Thoracic aorta (tissue), 2 donors: Measurements from ENCODE around the gene NLGN1. TPM values are rescaled to one million over a fixed set of nuclear protein-coding genes. Genes with fewer than 3 reads are reported as not detected.
"Not testable (repeated sequence)": the region's sequence is repeated elsewhere in the genome, so short reads cannot be mapped to it uniquely, and the experiment has no call there.

Source experiments
- ATAC-seq: fragments of 150-250 bp; one replicate; pipeline ENCODE4 v1.8.0; 2017; ENCODE audit warnings: low read depth; ENCODE audit not compliant: insufficient number of reproducible peaks, low FRiP score
- DNase-seq: peaks from one replicate; pipeline ENCODE4 v3.0.0-alpha.2; 2020; ENCODE audit warnings: low spot score
- H3K27ac ChIP-seq, 2 donors: fragments of 200-600 bp; sonication (generic); 1 replicate in 1 of 2; 2 replicates in 1 of 2; pipeline ENCODE4 v1.5.1; 2016; ENCODE audit warnings: mild to moderate bottlenecking in 2 of 2, moderate library complexity in 2 of 2
- H3K27me3 ChIP-seq: fragments of 200-600 bp; sonication (generic); replicated peaks from 2 replicates; pipeline ENCODE4 v1.6.0; 2016; ENCODE audit warnings: mild to moderate bottlenecking; ENCODE audit not compliant: insufficient read depth
- H3K36me3 ChIP-seq: fragments of 200-600 bp; sonication (generic); one replicate; pipeline ENCODE4 v1.5.1; 2016
- H3K4me1 ChIP-seq, 2 donors: fragments of 200-600 bp; sonication (generic); 1 replicate in 1 of 2; 2 replicates in 1 of 2; pipeline versions ENCODE4 v1.5.1 to v1.6.0; 2016; ENCODE audit warnings: low read depth in 2 of 2, mild to moderate bottlenecking in 1 of 2; ENCODE audit not compliant: control insufficient read depth in 1 of 2
- H3K4me3 ChIP-seq: fragments of 200-600 bp; sonication (generic); 2 replicates; pipeline ENCODE4 v1.5.1; 2016; ENCODE audit warnings: mild to moderate bottlenecking
- H3K9me3 ChIP-seq: fragments of 200-600 bp; sonication (generic); 2 replicates; pipeline ENCODE4 v1.5.1; 2016
- total RNA-seq, 2 donors: library from RNA; depleted of rRNA; stranded (reverse); fragments of >200 nt; gene quantifications; one replicate each; pipeline versions ENCODE4 v1.1.0 to v1.2.3, GENCODE V29; 2016
- TF ChIP-seq, protein P1 (sequence below): fragments of 200-600 bp; sonication (generic); IDR thresholded peaks from one replicate; pipeline ENCODE4 v1.5.1; 2019; ENCODE audit warnings: antibody characterized with exemption

NLGN1 gene
- total RNA-seq, 2 donors from 2014 or later, result 17.8 to 18.3 TPM

DNA sequence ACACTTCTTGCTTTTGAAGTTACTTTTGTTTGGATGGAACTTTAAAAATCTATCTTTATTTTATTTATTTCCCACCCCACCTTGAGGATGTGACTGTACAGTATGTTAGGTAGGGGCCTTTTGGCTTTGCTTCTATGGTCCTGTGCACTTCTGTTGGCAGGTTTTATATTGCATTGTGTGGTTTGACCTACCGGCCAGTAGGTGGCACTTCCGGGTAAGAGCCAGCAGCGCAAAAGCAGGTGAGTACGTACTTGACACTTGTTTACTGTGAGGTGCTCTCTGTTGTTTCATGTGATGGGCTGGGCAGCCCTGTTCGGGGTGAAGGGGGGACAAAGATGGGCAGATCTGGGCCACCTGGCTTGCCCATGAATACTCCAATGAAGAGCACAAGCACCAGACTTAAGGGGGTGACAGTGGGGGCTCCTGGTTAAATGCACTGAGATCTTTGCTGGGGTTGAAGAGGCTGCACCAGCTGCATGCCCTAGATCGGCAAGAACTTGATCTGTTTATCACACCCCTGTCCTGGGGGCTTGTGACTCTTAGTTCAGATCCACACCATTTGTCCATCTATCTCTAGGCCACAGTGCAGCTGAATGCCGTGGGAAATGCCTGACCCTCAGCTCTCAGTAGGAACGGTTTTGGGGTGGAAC is 131.6 kb downstream of the NLGN1 start:
- no peak overlapping the region for H3K27ac ChIP-seq
- no peak for DNase-seq
- no peak overlapping the region for H3K4me3 ChIP-seq
- ATAC-seq, result no peak
- no peaks in the 10 kb centered on the region for H3K36me3 ChIP-seq
- peaks cover 13% of the 10 kb centered on the region for H3K9me3 ChIP-seq
- H3K27me3 ChIP-seq, result no peaks in the 10 kb centered on the region
- TF ChIP-seq, protein P1, sequence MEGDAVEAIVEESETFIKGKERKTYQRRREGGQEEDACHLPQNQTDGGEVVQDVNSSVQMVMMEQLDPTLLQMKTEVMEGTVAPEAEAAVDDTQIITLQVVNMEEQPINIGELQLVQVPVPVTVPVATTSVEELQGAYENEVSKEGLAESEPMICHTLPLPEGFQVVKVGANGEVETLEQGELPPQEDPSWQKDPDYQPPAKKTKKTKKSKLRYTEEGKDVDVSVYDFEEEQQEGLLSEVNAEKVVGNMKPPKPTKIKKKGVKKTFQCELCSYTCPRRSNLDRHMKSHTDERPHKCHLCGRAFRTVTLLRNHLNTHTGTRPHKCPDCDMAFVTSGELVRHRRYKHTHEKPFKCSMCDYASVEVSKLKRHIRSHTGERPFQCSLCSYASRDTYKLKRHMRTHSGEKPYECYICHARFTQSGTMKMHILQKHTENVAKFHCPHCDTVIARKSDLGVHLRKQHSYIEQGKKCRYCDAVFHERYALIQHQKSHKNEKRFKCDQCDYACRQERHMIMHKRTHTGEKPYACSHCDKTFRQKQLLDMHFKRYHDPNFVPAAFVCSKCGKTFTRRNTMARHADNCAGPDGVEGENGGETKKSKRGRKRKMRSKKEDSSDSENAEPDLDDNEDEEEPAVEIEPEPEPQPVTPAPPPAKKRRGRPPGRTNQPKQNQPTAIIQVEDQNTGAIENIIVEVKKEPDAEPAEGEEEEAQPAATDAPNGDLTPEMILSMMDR, result no peak
- no peaks in the 10 kb centered on the region for H3K4me1 ChIP-seq

DNA sequence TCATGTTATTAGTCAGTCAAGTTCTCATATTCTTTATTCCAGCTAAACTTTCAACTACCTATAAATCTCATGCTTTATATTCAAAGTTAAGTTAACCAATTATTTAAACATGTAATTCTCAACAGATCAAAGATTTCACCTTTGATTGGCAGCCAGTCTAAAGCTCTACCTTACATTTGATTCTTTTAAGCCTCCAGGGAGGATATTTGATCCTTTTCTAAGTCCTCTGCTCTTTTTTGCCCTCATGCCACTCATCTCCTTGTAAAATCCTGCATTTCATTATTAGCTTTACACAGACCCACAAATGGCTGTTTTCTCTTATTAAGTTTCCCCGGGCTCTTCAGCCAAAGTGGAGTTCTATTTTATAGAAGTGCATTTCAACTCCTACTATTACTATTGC is 134.1 kb downstream of the NLGN1 start:
- TF ChIP-seq, protein P1, result no peak
- Histone ChIP-seq H3K36me3 (no peaks in the 10 kb centered on the region), H3K4me3 (no peak overlapping the region), H3K4me1 (peaks cover 0 to 1% of the 10 kb centered on the region in 2 donors), H3K27me3 (no peaks in the 10 kb centered on the region), H3K27ac (no peak overlapping the region), H3K9me3 (peaks cover 6% of the 10 kb centered on the region)
- no peak for DNase-seq
- no peak for ATAC-seq

DNA sequence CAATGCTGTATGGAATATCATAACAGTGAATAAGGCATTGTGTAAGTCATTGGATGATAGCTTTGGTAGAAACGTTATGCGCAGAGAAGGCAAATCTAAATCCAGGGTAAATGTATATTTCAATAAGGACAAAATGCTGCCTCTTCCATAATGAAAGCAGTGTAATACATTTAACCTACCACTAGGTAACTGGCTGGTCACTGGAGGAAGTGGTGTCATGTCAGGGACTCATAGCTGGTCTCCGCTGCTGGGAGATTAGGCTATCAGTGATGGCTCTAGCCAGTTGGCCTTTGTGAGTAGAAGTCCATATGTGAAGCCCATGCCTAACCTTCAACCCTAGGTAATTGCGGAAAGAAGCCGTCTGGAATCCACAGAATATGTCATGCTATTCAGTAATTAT is 140.9 kb downstream of the NLGN1 start:
- H3K36me3 ChIP-seq, result no peaks in the 10 kb centered on the region
- DNase-seq (no peak), ATAC-seq (no peak)
- no peaks in the 10 kb centered on the region for H3K27me3 ChIP-seq
- H3K4me1 ChIP-seq, result peaks cover 0 to 3% of the 10 kb centered on the region in 2 donors
- TF ChIP-seq, protein P1, result no peak
- H3K4me3 ChIP-seq, result no peak overlapping the region
- H3K9me3 ChIP-seq, result no peaks in the 10 kb centered on the region
- H3K27ac ChIP-seq, result no peak overlapping the region

DNA sequence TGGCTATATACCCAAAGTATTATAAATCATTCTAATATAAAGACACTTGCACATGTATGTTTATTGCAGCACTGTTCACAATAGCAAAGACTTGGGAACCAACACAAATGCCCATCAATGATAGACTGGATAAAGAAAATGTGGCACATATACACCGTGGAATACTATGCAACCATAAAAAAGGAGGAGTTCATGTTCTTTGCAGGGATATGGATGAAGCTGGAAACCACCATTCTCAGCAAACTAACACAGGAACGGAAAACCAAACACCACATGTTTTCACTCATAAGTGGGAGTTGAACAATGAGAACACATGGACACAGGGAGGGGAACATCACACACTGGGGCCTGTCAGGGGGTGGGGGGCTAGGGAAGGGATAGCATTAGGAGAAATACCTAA is 148.0 kb downstream of the NLGN1 start:
- not testable (repeated sequence) for H3K36me3 ChIP-seq, ATAC-seq, H3K27me3 ChIP-seq, H3K4me3 ChIP-seq, H3K27ac ChIP-seq, H3K4me1 ChIP-seq, DNase-seq, H3K9me3 ChIP-seq

DNA sequence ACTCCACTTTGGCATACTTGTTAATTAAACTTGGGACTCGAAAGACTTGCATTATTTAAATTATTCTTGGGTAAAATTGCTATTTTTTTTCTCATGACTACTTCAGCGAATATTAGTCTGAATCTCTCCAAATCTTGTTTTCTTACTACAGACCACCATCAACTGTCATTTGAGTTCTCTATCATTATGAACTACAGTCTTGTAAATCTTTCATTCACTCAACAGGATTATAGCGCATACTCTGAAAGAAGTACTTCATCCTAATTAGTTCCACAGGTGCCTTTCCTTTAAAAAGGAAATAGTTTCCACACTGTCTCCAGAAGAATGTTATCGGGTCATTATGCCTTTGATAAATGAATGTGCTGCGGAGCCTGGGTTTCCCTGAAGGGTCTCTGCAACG is 149.5 kb downstream of the NLGN1 start:
- no peak for DNase-seq
- H3K4me3 ChIP-seq, result no peak overlapping the region
- no peak overlapping the region for H3K27ac ChIP-seq
- no peak for ATAC-seq
- no peaks in the 10 kb centered on the region for H3K27me3 ChIP-seq
- H3K4me1 ChIP-seq, result no peaks in the 10 kb centered on the region
- H3K9me3 ChIP-seq, result no peaks in the 10 kb centered on the region
- TF ChIP-seq, protein P1, result no peak
- H3K36me3 ChIP-seq, result no peaks in the 10 kb centered on the region

DNA sequence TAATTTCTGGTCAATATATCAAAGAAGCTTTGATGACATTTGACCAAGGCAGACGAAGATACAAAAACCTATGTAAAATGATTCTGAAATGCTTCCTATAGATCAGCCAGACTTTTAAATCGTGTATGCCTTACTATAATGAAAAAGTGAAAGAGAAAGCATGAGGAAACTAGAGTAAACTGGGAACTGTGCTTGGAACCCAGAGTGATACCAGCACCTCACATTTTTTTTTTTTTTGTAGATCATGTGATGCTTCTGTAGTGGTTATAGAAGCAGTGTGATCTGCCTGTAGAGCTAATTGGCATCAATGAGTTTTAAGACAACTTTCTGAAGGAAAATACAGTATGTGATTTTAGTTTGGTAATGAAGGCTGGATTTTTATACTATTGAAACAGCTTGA is 150.7 kb downstream of the NLGN1 start:
- Histone ChIP-seq H3K9me3 (no peaks in the 10 kb centered on the region), H3K27me3 (no peaks in the 10 kb centered on the region), H3K27ac (no peak overlapping the region), H3K4me3 (no peak overlapping the region), H3K36me3 (no peaks in the 10 kb centered on the region), H3K4me1 (no peaks in the 10 kb centered on the region)
- DNase-seq (no peak), ATAC-seq (no peak)
- TF ChIP-seq, protein P1, result no peak
